Measurements from ENCODE around the gene PHLPP2. TPM values are rescaled to one million over a fixed set of nuclear protein-coding genes. Genes with fewer than 3 reads are reported as not detected.

PHLPP2 gene
- total and polyA plus RNA-seq, 12 donors = 2.8 to 11.3 (median 7.7) TPM

- intact Hi-C loops (cut with DNase I) = no loop called here
- WGBS, 4 donors = 92 to 97% (median 95%) methylated on average over 3 of the region's 3 CpGs
- Histone ChIP-seq H3K27ac (no peak overlapping the region), H3K4me3 (no peak overlapping the region), H3K9me3 (replicated peaks in 1 of 3) (no peaks in the 10 kb centered on the region), H3K27me3 (no peaks in the 10 kb centered on the region), H3K36me3 (replicated peaks in 1 of 2) (peaks cover 0 to 28% of the 10 kb centered on the region in 2 donors), H3K4me1 (replicated peaks in 1 of 2) (peaks cover 0 to 5% of the 10 kb centered on the region in 2 donors)
- TF ChIP-seq POLR2A (IDR thresholded peaks at IDR 0.05) (no peak), CTCF (IDR thresholded peaks at IDR 0.05) (no peak)
- no peak for DNase-seq
Observed at GRCh38 chr16:71671165-71671564, 53.3 kb downstream of the PHLPP2 start.

- Histone ChIP-seq H3K4me3 (no peak overlapping the region), H3K9me3 (replicated peaks in 1 of 3) (no peaks in the 10 kb centered on the region), H3K27me3 (no peaks in the 10 kb centered on the region), H3K27ac (no peak overlapping the region), H3K36me3 (replicated peaks in 1 of 2) (peaks cover 0 to 21% of the 10 kb centered on the region in 2 donors), H3K4me1 (replicated peaks in 1 of 2) (peaks cover 0 to 5% of the 10 kb centered on the region in 2 donors)
- WGBS, 4 donors = 36 to 60% (median 47%) methylated on average over 4 of the region's 4 CpGs
- TF ChIP-seq CTCF (IDR thresholded peaks at IDR 0.05) = no peak
- TF ChIP-seq POLR2A (IDR thresholded peaks at IDR 0.05) = no peak
- intact Hi-C loops (cut with DNase I) = no loop called here
- DNase-seq = peak in 1 of 7 donors; percentile 15
Observed at GRCh38 chr16:71670537-71670936, 54.0 kb downstream of the PHLPP2 start.

GRCh38 chr16:71669926-71670536 lies 54.5 kb downstream of the PHLPP2 start:
- intact Hi-C loops (cut with DNase I) = no loop called here
- Histone ChIP-seq H3K4me3 (no peak overlapping the region), H3K36me3 (replicated peaks in 1 of 2) (peaks cover 0 to 16% of the 10 kb centered on the region in 2 donors), H3K27ac (no peak overlapping the region), H3K4me1 (replicated peaks in 1 of 2) (peaks cover 0 to 5% of the 10 kb centered on the region in 2 donors), H3K9me3 (replicated peaks in 1 of 3) (no peaks in the 10 kb centered on the region), H3K27me3 (no peaks in the 10 kb centered on the region)
- TF ChIP-seq POLR2A (IDR thresholded peaks at IDR 0.05) (no peak), CTCF (IDR thresholded peaks at IDR 0.05) (no peak)
- WGBS, 4 donors = 60 to 72% (median 70%) methylated on average over 6 of the region's 6 CpGs
- DNase-seq = peak in 2 of 7 donors; percentile 11 to 22

GRCh38 chr16:71666928-71667707 lies 57.4 kb downstream of the PHLPP2 start:
- peaks cover 0 to 34% of the 10 kb centered on the region in 2 donors for H3K36me3 ChIP-seq (replicated peaks in 1 of 2)
- peak in 3 of 7 donors; percentile 15 to 21 (median 16) for DNase-seq
- no peaks in the 10 kb centered on the region for H3K27me3 ChIP-seq
- H3K9me3 ChIP-seq (replicated peaks in 1 of 3) = no peaks in the 10 kb centered on the region
- H3K4me1 ChIP-seq (replicated peaks in 1 of 2) = peaks cover 0 to 5% of the 10 kb centered on the region in 2 donors
- H3K4me3 ChIP-seq = no peak overlapping the region
- 49 to 57% (median 51%) methylated on average over 4 of the region's 4 CpGs for WGBS, 4 donors
- TF ChIP-seq CTCF (IDR thresholded peaks at IDR 0.05) (no peak), POLR2A (IDR thresholded peaks at IDR 0.05) (no peak)
- intact Hi-C loops (cut with DNase I) = no loop called here
- no peak overlapping the region for H3K27ac ChIP-seq
